ENCODE results near the gene KLHL1.

KLHL1 gene

GRCh38 chr13:69683921-69684686 lies 424.1 kb downstream of the KLHL1 start:
- no peak for DNase-seq (ENCODE audit: low read depth in 2 of 2)

GRCh38 chr13:69681722-69682121 lies 426.5 kb downstream of the KLHL1 start:
- no peak for DNase-seq (ENCODE audit: low read depth in 2 of 2)

- no peak for DNase-seq (ENCODE audit: low read depth in 2 of 2)
These were observed 430.9 kb downstream of the KLHL1 start for GRCh38 chr13:69677343-69677742.

GRCh38 chr13:69676286-69676685 lies 432.0 kb downstream of the KLHL1 start:
- DNase-seq (ENCODE audit: low read depth in 2 of 2) = no peak

GRCh38 chr13:69660155-69660554 lies 448.1 kb downstream of the KLHL1 start:
- DNase-seq (ENCODE audit: low read depth in 2 of 2) = no peak

- DNase-seq (ENCODE audit: low read depth in 2 of 2) = no peak
These were observed 450.6 kb downstream of the KLHL1 start for GRCh38 chr13:69657676-69658075.

GRCh38 chr13:69654392-69654791 lies 453.9 kb downstream of the KLHL1 start:
- no peak for DNase-seq (ENCODE audit: low read depth in 2 of 2)
